ENCODE results near the gene MUC21.

Gene MUC21

GRCh38 chr6:31005249-31006020 is 21.9 kb downstream of the MUC21 start:
- peaks cover 4% of the 10 kb centered on the region; the same call in 1 of the 2 replicates for H3K27me3 ChIP-seq (ENCODE audit: low read length)
- no peaks in the 10 kb centered on the region for H4K20me1 ChIP-seq (ENCODE audit: low read depth, low read length)
- TF ChIP-seq EZH2phosphoT487 (conservative IDR thresholded peaks at IDR 0.05; ENCODE audit: low read length), result no peak
- TF ChIP-seq, protein P1, sequence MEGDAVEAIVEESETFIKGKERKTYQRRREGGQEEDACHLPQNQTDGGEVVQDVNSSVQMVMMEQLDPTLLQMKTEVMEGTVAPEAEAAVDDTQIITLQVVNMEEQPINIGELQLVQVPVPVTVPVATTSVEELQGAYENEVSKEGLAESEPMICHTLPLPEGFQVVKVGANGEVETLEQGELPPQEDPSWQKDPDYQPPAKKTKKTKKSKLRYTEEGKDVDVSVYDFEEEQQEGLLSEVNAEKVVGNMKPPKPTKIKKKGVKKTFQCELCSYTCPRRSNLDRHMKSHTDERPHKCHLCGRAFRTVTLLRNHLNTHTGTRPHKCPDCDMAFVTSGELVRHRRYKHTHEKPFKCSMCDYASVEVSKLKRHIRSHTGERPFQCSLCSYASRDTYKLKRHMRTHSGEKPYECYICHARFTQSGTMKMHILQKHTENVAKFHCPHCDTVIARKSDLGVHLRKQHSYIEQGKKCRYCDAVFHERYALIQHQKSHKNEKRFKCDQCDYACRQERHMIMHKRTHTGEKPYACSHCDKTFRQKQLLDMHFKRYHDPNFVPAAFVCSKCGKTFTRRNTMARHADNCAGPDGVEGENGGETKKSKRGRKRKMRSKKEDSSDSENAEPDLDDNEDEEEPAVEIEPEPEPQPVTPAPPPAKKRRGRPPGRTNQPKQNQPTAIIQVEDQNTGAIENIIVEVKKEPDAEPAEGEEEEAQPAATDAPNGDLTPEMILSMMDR (IDR thresholded peaks at IDR 0.05; ENCODE audit: insufficient read depth, low read length, poor library complexity, severe bottlenecking), result no peak
- H3K4me2 ChIP-seq (ENCODE audit: low read depth, low read length, poor library complexity, severe bottlenecking), result no peak overlapping the region
- H3K27ac ChIP-seq (ENCODE audit: low read depth, low read length), result no peak overlapping the region
- no peak overlapping the region for H2AFZ ChIP-seq (ENCODE audit: low read depth, low read length, severe bottlenecking)
- H3K36me3 ChIP-seq (ENCODE audit: low read length), result no peaks in the 10 kb centered on the region
- no peaks in the 10 kb centered on the region for H3K9me2 ChIP-seq (replicated peaks; ENCODE audit: insufficient read depth, low read length)
- no peaks in the 10 kb centered on the region for H3F3A ChIP-seq (ENCODE audit: insufficient read depth)
- H3K9ac ChIP-seq (ENCODE audit: low read length), result no peak overlapping the region
- H3K9me3 ChIP-seq (ENCODE audit: insufficient read depth, low read length), result no peaks in the 10 kb centered on the region
- no peaks in the 10 kb centered on the region for H3K79me2 ChIP-seq (ENCODE audit: insufficient read depth, low read length)
- no peak overlapping the region for H3K4me3 ChIP-seq (ENCODE audit: insufficient read depth, low read length, poor library complexity, severe bottlenecking)

- H3K79me2 ChIP-seq (ENCODE audit: insufficient read depth, low read length), result no peaks in the 10 kb centered on the region
- H3K9ac ChIP-seq (ENCODE audit: low read length), result no peak overlapping the region
- TF ChIP-seq, protein P1 (IDR thresholded peaks at IDR 0.05; ENCODE audit: insufficient read depth, low read length, poor library complexity, severe bottlenecking), result no peak
- H3F3A ChIP-seq (ENCODE audit: insufficient read depth), result no peaks in the 10 kb centered on the region
- H3K4me2 ChIP-seq (ENCODE audit: low read depth, low read length, poor library complexity, severe bottlenecking), result no peak overlapping the region
- H3K36me3 ChIP-seq (ENCODE audit: low read length), result no peaks in the 10 kb centered on the region
- no peak overlapping the region for H3K4me3 ChIP-seq (ENCODE audit: insufficient read depth, low read length, poor library complexity, severe bottlenecking)
- H3K27ac ChIP-seq (ENCODE audit: low read depth, low read length), result no peak overlapping the region
- H3K27me3 ChIP-seq (ENCODE audit: low read length), result peaks cover 4% of the 10 kb centered on the region; the same call in 1 of the 2 replicates
- no peaks in the 10 kb centered on the region for H3K9me2 ChIP-seq (replicated peaks; ENCODE audit: insufficient read depth, low read length)
- H4K20me1 ChIP-seq (ENCODE audit: low read depth, low read length), result no peaks in the 10 kb centered on the region
- H3K9me3 ChIP-seq (ENCODE audit: insufficient read depth, low read length), result no peaks in the 10 kb centered on the region
- no peak overlapping the region for H2AFZ ChIP-seq (ENCODE audit: low read depth, low read length, severe bottlenecking)
Measured at GRCh38 chr6:31007694-31008093, 24.2 kb downstream of the MUC21 start.

DNA sequence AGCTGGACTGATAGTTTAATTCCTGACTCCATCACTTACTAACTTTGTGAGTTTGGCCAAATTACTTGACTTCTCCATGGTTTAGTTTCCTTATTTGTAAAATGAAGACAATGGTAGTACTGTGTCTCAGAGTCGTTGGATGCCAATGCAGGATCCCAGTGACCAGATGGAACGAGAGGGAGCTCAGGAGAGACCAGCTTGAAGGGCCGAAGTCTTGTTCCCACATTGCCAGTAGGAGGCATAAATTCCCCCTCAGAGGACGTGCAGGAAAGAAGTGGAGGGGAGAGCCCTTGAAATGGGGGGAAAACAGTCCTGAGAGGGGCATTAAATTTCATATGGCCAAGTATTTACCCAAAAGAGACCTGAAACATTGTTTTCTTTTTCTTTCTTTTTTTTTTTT is 24.6 kb downstream of the MUC21 start:
- Histone ChIP-seq H2AFZ (ENCODE audit: low read depth, low read length, severe bottlenecking) (no peak overlapping the region), H3F3A (ENCODE audit: insufficient read depth) (no peaks in the 10 kb centered on the region), H3K27me3 (ENCODE audit: low read length) (peaks cover 4% of the 10 kb centered on the region; the same call in 1 of the 2 replicates), H3K79me2 (ENCODE audit: insufficient read depth, low read length) (no peaks in the 10 kb centered on the region), H3K9me3 (ENCODE audit: insufficient read depth, low read length) (no peaks in the 10 kb centered on the region), H3K9me2 (replicated peaks; ENCODE audit: insufficient read depth, low read length) (no peaks in the 10 kb centered on the region), H3K4me3 (ENCODE audit: insufficient read depth, low read length, poor library complexity, severe bottlenecking) (no peak overlapping the region), H3K9ac (ENCODE audit: low read length) (no peak overlapping the region), H4K20me1 (ENCODE audit: low read depth, low read length) (no peaks in the 10 kb centered on the region), H3K4me2 (ENCODE audit: low read depth, low read length, poor library complexity, severe bottlenecking) (no peak overlapping the region), H3K27ac (ENCODE audit: low read depth, low read length) (no peak overlapping the region), H3K36me3 (ENCODE audit: low read length) (no peaks in the 10 kb centered on the region)
- no peak for TF ChIP-seq EZH2phosphoT487 (conservative IDR thresholded peaks at IDR 0.05; ENCODE audit: low read length)
- TF ChIP-seq, protein P1 (IDR thresholded peaks at IDR 0.05; ENCODE audit: insufficient read depth, low read length, poor library complexity, severe bottlenecking), result no peak
